HG02588 (cell line): ENCODE results near the gene PTPRR.

ENCODE experiments used
- ATAC-seq: cut with Tn5 transposase; IDR thresholded peaks from one replicate; pipeline ENCODE4 v1.9.1; 2021; ENCODE audit warnings: mild to moderate bottlenecking, moderate library complexity; ENCODE audit not compliant: unreplicated experiment

Gene PTPRR

GRCh38 chr12:70920251-70920851 lies at the start of gene PTPRR:
Gene PTPRR, minus strand, starts transcription at chr12:70920738. Its CDS starts 348 bp downstream, at chr12:70920390.
- no peak for ATAC-seq

GRCh38 chr12:70966996-70967790 lies 46.7 kb upstream of the PTPRR start:
- no peak for ATAC-seq

DNA sequence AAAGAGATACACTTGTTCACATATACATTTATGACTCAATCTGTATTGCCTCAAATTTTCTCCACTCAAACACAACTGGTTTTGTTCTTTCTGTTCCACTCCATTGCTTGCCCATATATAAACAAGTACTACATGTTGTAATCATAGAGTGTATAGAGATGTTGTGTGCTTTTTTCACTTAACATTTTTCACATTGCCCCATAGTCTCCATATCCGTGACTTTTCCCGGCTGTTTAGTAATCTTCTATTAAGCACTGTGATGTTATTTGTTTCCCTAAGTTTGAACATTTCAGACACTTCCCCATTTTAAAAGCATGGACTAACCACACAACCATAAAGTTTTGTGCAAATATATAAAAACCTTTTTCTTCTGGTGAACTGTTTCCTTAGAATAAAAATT lies 45.5 kb upstream of the PTPRR start:
- no peak for ATAC-seq

- ATAC-seq: no peak
Observed at GRCh38 chr12:70964867-70965510, 44.5 kb upstream of the PTPRR start.

- no peak for ATAC-seq
Observed at GRCh38 chr12:70963081-70963660, 42.6 kb upstream of the PTPRR start.

GRCh38 chr12:70962226-70962794 lies 41.8 kb upstream of the PTPRR start:
- ATAC-seq: no peak

DNA sequence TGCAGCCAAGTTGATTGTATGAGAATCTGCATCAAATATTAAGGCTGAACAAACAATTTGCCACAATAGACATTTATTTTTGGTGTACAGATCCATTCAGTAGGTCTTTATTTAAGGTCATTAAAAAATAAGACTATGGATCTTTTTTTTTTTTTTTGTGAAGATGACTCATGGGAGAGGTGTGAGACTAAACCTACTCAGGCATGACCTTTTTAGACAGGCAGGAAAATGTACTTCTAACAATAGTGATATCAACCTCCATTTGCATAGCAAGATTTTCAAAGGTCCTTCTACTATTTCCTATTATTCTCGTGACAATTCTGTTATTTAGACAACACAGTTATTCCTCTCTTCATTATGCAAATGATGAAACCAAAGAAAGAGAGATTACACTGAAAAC lies 39.9 kb upstream of the PTPRR start:
- ATAC-seq: no peak

- ATAC-seq: no peak
Observed at GRCh38 chr12:70955415-70955814, 34.9 kb upstream of the PTPRR start.

DNA sequence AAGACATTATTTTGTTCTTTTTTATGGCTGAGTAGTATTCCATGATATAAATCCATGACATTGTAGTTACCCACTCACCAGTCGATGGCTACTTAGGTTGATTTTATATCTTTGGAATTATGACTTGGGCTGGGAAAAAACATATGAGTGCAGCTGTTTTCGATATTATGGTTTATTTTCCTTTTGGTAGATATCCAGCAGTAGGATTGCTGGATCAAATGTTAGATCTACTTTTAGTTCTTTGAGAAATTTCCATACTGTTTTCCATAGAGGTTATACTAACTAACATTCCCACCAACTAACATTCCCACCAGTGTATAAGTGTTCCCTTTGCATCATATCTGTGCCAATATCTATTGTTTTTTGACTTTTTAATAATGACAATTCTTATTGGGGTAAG lies 29.9 kb upstream of the PTPRR start:
- ATAC-seq: no peak

DNA sequence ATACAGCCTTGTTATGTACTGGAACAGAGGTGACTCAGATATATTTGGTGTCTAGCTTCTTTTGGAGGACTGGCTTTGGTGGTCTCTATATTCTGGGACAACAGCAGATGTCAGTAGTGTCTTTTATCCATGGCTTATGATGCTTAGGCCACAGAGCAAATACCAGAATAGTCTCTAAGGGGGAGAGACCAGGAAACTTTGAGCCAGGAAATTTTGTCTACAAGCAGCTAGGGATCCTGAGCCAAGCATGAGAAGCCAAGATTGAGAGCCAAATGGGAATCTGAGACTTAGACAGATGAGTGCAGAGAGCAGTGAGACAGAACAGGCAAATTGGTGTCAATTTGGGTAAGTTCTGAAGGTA lies 28.4 kb upstream of the PTPRR start:
- no peak for ATAC-seq

GRCh38 chr12:70948236-70948975 lies 27.9 kb upstream of the PTPRR start:
- no peak for ATAC-seq

DNA sequence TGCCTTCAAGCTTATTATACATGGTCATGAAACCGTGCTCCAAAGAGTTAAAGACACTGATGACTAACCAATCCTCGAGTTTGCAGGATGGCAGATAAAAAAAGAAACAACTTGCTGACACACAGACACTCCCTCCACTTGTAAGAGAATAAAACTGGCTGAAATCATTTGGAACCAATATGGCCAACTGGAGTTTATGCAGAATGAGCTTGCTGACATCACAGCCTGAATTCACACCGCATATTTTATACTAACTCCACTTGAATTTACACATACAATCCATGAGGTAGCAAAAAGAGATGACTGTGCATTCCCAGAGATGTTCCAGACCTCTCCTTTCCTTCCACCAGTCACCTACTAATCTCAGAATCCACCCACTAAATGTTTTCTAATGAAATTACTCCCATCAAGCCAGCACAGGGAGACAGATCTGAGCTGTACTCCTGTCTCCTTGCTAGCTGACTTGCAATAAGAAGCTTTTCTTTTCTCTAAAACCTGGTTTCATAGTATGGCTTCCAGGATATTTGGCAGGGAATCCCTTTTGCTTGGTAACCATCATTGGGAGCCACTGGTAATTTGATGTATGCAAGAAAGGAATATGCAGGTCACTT lies 15.8 kb upstream of the PTPRR start:
- ATAC-seq: no peak

DNA sequence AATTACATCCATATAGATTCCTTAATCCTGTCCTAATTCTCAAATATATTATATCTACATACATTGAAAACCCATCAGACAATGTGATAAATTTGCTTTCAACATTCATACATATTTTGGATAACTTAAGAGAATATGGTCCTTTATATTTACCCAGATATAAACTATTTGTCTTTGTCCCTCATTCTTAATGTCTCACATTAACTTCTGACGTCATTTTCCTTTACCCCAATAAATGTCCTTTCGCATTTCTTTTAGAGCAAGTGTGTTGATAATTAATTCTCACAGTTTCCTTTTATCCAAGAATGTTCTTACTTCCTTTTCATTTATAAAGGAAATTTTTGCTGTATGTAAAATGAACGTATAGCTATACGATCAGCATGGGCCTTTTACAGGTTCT lies 12.6 kb upstream of the PTPRR start:
- no peak for ATAC-seq

- no peak for ATAC-seq
Observed at GRCh38 chr12:70929029-70929428, 8.5 kb upstream of the PTPRR start.

GRCh38 chr12:70928071-70928470 lies 7.5 kb upstream of the PTPRR start:
- ATAC-seq: no peak

- ATAC-seq: no peak
Observed at GRCh38 chr12:70927356-70927755, 6.8 kb upstream of the PTPRR start.

DNA sequence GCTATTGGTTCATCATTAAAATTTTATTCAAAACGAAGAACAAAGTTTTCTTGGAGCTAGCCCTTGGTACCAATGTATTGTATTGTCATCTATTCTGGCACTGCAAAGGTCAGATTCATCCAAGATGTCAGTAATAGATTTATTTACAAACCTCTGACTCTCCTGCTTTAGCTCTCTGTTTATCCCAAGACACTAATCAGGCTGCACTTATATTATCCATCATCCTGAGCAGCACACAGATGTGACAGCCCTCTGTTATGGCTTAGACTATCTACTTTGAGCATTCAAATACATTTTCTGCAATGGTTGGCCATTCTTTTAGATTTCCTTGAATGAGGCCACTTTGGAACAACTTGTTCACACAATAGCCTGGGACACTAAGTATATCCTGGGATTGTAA lies 5.0 kb upstream of the PTPRR start:
- no peak for ATAC-seq

DNA sequence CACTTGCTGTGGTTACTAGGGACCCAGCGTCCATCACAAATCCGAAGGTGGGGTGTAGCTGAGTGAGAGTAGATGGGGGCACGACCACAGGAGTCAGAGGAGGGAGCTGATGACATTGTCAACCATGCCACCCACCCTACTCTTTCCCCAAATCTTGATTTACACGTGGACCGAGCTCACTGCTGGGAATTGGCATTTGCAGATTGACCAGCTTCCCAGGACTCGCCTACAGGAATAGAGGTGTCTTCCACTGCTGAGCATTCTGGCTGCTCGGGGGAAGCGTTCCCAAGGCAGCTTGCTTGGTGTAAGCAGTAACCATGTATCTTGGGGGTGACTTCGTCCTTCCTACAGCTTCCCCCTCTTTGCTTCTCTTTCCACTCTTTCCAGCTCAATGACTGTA lies 353 bp upstream of the PTPRR start:
- ATAC-seq: no peak

DNA sequence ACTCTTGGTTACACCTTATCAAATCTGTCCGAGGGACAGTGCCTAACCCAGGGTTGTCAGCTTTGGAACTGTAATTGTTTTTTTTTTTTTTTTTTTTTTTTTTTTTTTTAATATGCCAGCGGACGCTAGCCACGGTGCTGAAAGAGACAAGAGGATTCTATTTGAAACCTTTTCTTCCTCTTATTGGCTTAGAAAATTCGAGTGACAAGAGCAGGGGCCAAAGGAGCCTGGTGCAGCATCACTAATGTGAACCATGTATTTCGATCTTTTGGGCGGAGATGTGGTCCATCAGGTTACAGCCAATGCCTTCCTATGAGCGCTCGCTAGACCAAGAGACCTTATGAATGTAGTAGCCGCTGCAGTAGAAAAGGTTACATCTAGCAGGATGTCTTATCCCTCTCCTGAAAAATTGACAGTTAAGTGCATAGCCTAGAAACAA lies 922 bp downstream of the PTPRR start:
- ATAC-seq: no peak

- no peak for ATAC-seq
Observed at GRCh38 chr12:70919176-70919575, 1.4 kb downstream of the PTPRR start.
